ENCODE measurements around the gene C10orf67. TPM values are rescaled to one million over a fixed set of nuclear protein-coding genes. Genes with fewer than 3 reads are reported as not detected.
A peak's percentile ranks its signal among the peaks of the same experiment; 100 is the strongest.
"Not testable (repeated sequence)": the region's sequence is repeated elsewhere in the genome, so short reads cannot be mapped to it uniquely, and the experiment has no call there.

Gene C10orf67
- total RNA-seq, 1 donor from 2014 or later = 1.6 TPM

- ATAC-seq = peak; percentile 44
- H3K36me3 ChIP-seq = no peaks in the 10 kb centered on the region
- H3K27me3 ChIP-seq = no peaks in the 10 kb centered on the region
These were observed 33.6 kb downstream of the C10orf67 start for GRCh38 chr10:23311034-23311433.

GRCh38 chr10:23310404-23310803, 34.2 kb downstream of the C10orf67 start:
- no peak overlapping the region for H3K27ac ChIP-seq
- H3K27me3 ChIP-seq = no peaks in the 10 kb centered on the region
- no peaks in the 10 kb centered on the region for H3K36me3 ChIP-seq
- no peak overlapping the region for H3K4me3 ChIP-seq
- DNase-seq (no peak), ATAC-seq (peak; percentile 79)
- H3K4me1 ChIP-seq = no peaks in the 10 kb centered on the region
- TF ChIP-seq CTCF (IDR thresholded peaks at IDR 0.05) = no peak
- intact Hi-C loops (cut with DNase I) = no loop called here
- H3K9me3 ChIP-seq = no peaks in the 10 kb centered on the region

More at GRCh38 chr10:23311034-23311433, 33.6 kb downstream of the C10orf67 start:
- TF ChIP-seq CTCF (IDR thresholded peaks at IDR 0.05) = no peak
- intact Hi-C loops (cut with DNase I) = no loop called here
- Histone ChIP-seq H3K4me1 (no peaks in the 10 kb centered on the region), H3K4me3 (no peak overlapping the region), H3K9me3 (no peaks in the 10 kb centered on the region), H3K27ac (no peak overlapping the region)
- no peak for DNase-seq

- intact Hi-C loops (cut with DNase I) = not testable (repeated sequence)
These were observed 44.6 kb downstream of the C10orf67 start for GRCh38 chr10:23299961-23300360.

GRCh38 chr10:23294638-23295247, 49.9 kb downstream of the C10orf67 start:
- peak; percentile 51 for TF ChIP-seq CTCF (IDR thresholded peaks at IDR 0.05)
- ATAC-seq (no peak), DNase-seq (no peak)
- Histone ChIP-seq H3K27ac (no peak overlapping the region), H3K9me3 (no peaks in the 10 kb centered on the region), H3K4me1 (no peaks in the 10 kb centered on the region), H3K36me3 (no peaks in the 10 kb centered on the region), H3K4me3 (no peak overlapping the region), H3K27me3 (no peaks in the 10 kb centered on the region)
- intact Hi-C loops (cut with DNase I) = no loop called here

More at GRCh38 chr10:23299961-23300360, 44.6 kb downstream of the C10orf67 start:
- not testable (repeated sequence) for H3K36me3 ChIP-seq, H3K4me1 ChIP-seq, DNase-seq, H3K9me3 ChIP-seq, H3K4me3 ChIP-seq, H3K27me3 ChIP-seq, ATAC-seq, H3K27ac ChIP-seq

- H3K27me3 ChIP-seq = no peaks in the 10 kb centered on the region
- ATAC-seq (no peak), DNase-seq (no peak)
- no peaks in the 10 kb centered on the region for H3K36me3 ChIP-seq
- H3K9me3 ChIP-seq = no peaks in the 10 kb centered on the region
- H3K27ac ChIP-seq = no peak overlapping the region
- intact Hi-C loops (cut with DNase I) = no loop called here
- no peak for TF ChIP-seq CTCF (IDR thresholded peaks at IDR 0.05)
- H3K4me3 ChIP-seq = no peak overlapping the region
- H3K4me1 ChIP-seq = no peaks in the 10 kb centered on the region
These were observed 50.5 kb downstream of the C10orf67 start for GRCh38 chr10:23293973-23294590.

GRCh38 chr10:23293145-23293724, 51.4 kb downstream of the C10orf67 start:
- Histone ChIP-seq H3K27ac (no peak overlapping the region), H3K4me1 (no peaks in the 10 kb centered on the region), H3K27me3 (no peaks in the 10 kb centered on the region), H3K4me3 (no peak overlapping the region), H3K36me3 (no peaks in the 10 kb centered on the region), H3K9me3 (no peaks in the 10 kb centered on the region)
- intact Hi-C loops (cut with DNase I) = no loop called here
- peak; percentile 53 for ATAC-seq
- DNase-seq = no peak
- TF ChIP-seq CTCF (IDR thresholded peaks at IDR 0.05) = peak; percentile 34

Measured in upper lobe of right lung (tissue), 1 donor.